Femur (tissue), 1 donor: ENCODE measurements around the gene UBE2D2.
"Not testable (repeated sequence)": the region's sequence is repeated elsewhere in the genome, so short reads cannot be mapped to it uniquely, and the experiment has no call there.

ENCODE experiments used
- DNase-seq: peaks from one replicate; pipeline ENCODE4 v3.0.0-alpha.2; 2017

UBE2D2 gene

GRCh38 chr5:139588116-139588515 is 27.0 kb downstream of the UBE2D2 start:
- DNase-seq: not testable (repeated sequence)

GRCh38 chr5:139588962-139589361 is 27.8 kb downstream of the UBE2D2 start:
- no peak for DNase-seq

GRCh38 chr5:139592289-139592688 is 31.1 kb downstream of the UBE2D2 start:
- DNase-seq: no peak

GRCh38 chr5:139593076-139593475 is 31.9 kb downstream of the UBE2D2 start:
- not testable (repeated sequence) for DNase-seq

GRCh38 chr5:139593716-139594319 is 32.7 kb downstream of the UBE2D2 start:
- no peak for DNase-seq

GRCh38 chr5:139597134-139597533 is 36.0 kb downstream of the UBE2D2 start:
- no peak for DNase-seq

- not testable (repeated sequence) for DNase-seq
Measured at GRCh38 chr5:139598601-139598965, 37.4 kb downstream of the UBE2D2 start.

- DNase-seq: no peak
Measured at GRCh38 chr5:139600336-139600949, 39.3 kb downstream of the UBE2D2 start.

- no peak for DNase-seq
Measured at GRCh38 chr5:139601429-139601828, 40.3 kb downstream of the UBE2D2 start.

GRCh38 chr5:139601948-139602347 is 40.8 kb downstream of the UBE2D2 start:
- DNase-seq: not testable (repeated sequence)

- DNase-seq: no peak
Measured at GRCh38 chr5:139605887-139606286, 44.7 kb downstream of the UBE2D2 start.

GRCh38 chr5:139611703-139612584 is 50.8 kb downstream of the UBE2D2 start:
- DNase-seq: no peak

- no peak for DNase-seq
Measured at GRCh38 chr5:139619861-139620260, 58.7 kb downstream of the UBE2D2 start.

- DNase-seq: not testable (repeated sequence)
Measured at GRCh38 chr5:139625398-139625797, 64.3 kb downstream of the UBE2D2 start.

GRCh38 chr5:139630855-139631254 is 69.7 kb downstream of the UBE2D2 start:
- no peak for DNase-seq

GRCh38 chr5:139631520-139632165 is 70.5 kb downstream of the UBE2D2 start:
- no peak for DNase-seq

GRCh38 chr5:139633295-139634027 is 72.3 kb downstream of the UBE2D2 start:
- DNase-seq: peak; percentile 84

- no peak for DNase-seq
Measured at GRCh38 chr5:139634028-139634325, 72.8 kb downstream of the UBE2D2 start.

GRCh38 chr5:139634541-139634940 is 73.4 kb downstream of the UBE2D2 start:
- no peak for DNase-seq

- DNase-seq: no peak
Measured at GRCh38 chr5:139635191-139635590, 74.1 kb downstream of the UBE2D2 start.

GRCh38 chr5:139635606-139636206 is 74.6 kb downstream of the UBE2D2 start:
- DNase-seq: peak; percentile 88

- DNase-seq: peak; percentile 61
Measured at GRCh38 chr5:139636207-139636792, 75.2 kb downstream of the UBE2D2 start.
